T-helper 1 cell treated with Interleukin-12 subunit alpha and Interleukin-12 subunit beta and Interleukin-4 antibody, amounts not matched to agents 30 μg/mL and 1 μg/mL, for 36 hours (primary cell): ENCODE data around the gene ARHGAP24.

Experiments
- H3K27ac Mint-ChIP-seq: one replicate; pipeline ENCODE4 v1.8.0; 2021; ENCODE audit warnings: mild to moderate bottlenecking, mixed read lengths
- H3K27me3 Mint-ChIP-seq: one replicate; pipeline ENCODE4 v1.8.0; 2021; ENCODE audit warnings: low read depth, mixed read lengths
- H3K36me3 Mint-ChIP-seq: one replicate; pipeline ENCODE4 v1.8.0; 2021; ENCODE audit warnings: low read depth, mixed read lengths
- H3K4me1 Mint-ChIP-seq: one replicate; pipeline ENCODE4 v1.8.0; 2021; ENCODE audit warnings: low read depth, mixed read lengths
- H3K4me3 Mint-ChIP-seq: one replicate; pipeline ENCODE4 v1.8.0; 2021; ENCODE audit warnings: mild to moderate bottlenecking, moderate library complexity, mixed read lengths
- H3K9me3 Mint-ChIP-seq: one replicate; pipeline ENCODE4 v1.8.0; 2021; ENCODE audit warnings: mixed read lengths

Gene ARHGAP24

GRCh38 chr4:85684676-85685075, 209.7 kb downstream of the ARHGAP24 start:
- H3K36me3 Mint-ChIP-seq: no peaks in the 10 kb centered on the region
- H3K27me3 Mint-ChIP-seq: no peaks in the 10 kb centered on the region
- no peaks in the 10 kb centered on the region for H3K9me3 Mint-ChIP-seq
- no peak overlapping the region for H3K4me3 Mint-ChIP-seq
- H3K4me1 Mint-ChIP-seq: no peaks in the 10 kb centered on the region
- no peak overlapping the region for H3K27ac Mint-ChIP-seq

GRCh38 chr4:85686398-85686797, 211.4 kb downstream of the ARHGAP24 start:
- Mint-ChIP-seq H3K27ac (no peak overlapping the region), H3K27me3 (no peaks in the 10 kb centered on the region), H3K4me3 (no peak overlapping the region), H3K9me3 (no peaks in the 10 kb centered on the region), H3K4me1 (no peaks in the 10 kb centered on the region), H3K36me3 (no peaks in the 10 kb centered on the region)

GRCh38 chr4:85688055-85688740, 213.2 kb downstream of the ARHGAP24 start:
- Mint-ChIP-seq H3K4me3 (no peak overlapping the region), H3K36me3 (no peaks in the 10 kb centered on the region), H3K27ac (no peak overlapping the region), H3K4me1 (no peaks in the 10 kb centered on the region), H3K9me3 (no peaks in the 10 kb centered on the region), H3K27me3 (no peaks in the 10 kb centered on the region)

GRCh38 chr4:85696661-85697060, 221.7 kb downstream of the ARHGAP24 start:
- no peak overlapping the region for H3K27ac Mint-ChIP-seq
- no peaks in the 10 kb centered on the region for H3K36me3 Mint-ChIP-seq
- peaks cover 5% of the 10 kb centered on the region for H3K9me3 Mint-ChIP-seq
- H3K4me1 Mint-ChIP-seq: no peaks in the 10 kb centered on the region
- H3K4me3 Mint-ChIP-seq: no peak overlapping the region
- H3K27me3 Mint-ChIP-seq: no peaks in the 10 kb centered on the region

GRCh38 chr4:85697854-85698253, 222.9 kb downstream of the ARHGAP24 start:
- Mint-ChIP-seq H3K4me3 (no peak overlapping the region), H3K4me1 (no peaks in the 10 kb centered on the region), H3K36me3 (no peaks in the 10 kb centered on the region), H3K9me3 (peaks cover 5% of the 10 kb centered on the region), H3K27me3 (no peaks in the 10 kb centered on the region), H3K27ac (no peak overlapping the region)

GRCh38 chr4:85700362-85700761, 225.4 kb downstream of the ARHGAP24 start:
- Mint-ChIP-seq H3K27ac (no peak overlapping the region), H3K36me3 (no peaks in the 10 kb centered on the region), H3K9me3 (peaks cover 5% of the 10 kb centered on the region), H3K27me3 (no peaks in the 10 kb centered on the region), H3K4me3 (no peak overlapping the region), H3K4me1 (no peaks in the 10 kb centered on the region)

- H3K27me3 Mint-ChIP-seq: no peaks in the 10 kb centered on the region
- H3K4me1 Mint-ChIP-seq: no peaks in the 10 kb centered on the region
Measured at GRCh38 chr4:85701861-85702321, 226.9 kb downstream of the ARHGAP24 start.

GRCh38 chr4:85703096-85703495, 228.1 kb downstream of the ARHGAP24 start:
- H3K27ac Mint-ChIP-seq: no peak overlapping the region
- H3K4me3 Mint-ChIP-seq: no peak overlapping the region
- no peaks in the 10 kb centered on the region for H3K9me3 Mint-ChIP-seq
- no peaks in the 10 kb centered on the region for H3K4me1 Mint-ChIP-seq
- H3K36me3 Mint-ChIP-seq: no peaks in the 10 kb centered on the region
- H3K27me3 Mint-ChIP-seq: no peaks in the 10 kb centered on the region

More at GRCh38 chr4:85701861-85702321, 226.9 kb downstream of the ARHGAP24 start:
- no peak overlapping the region for H3K27ac Mint-ChIP-seq
- H3K9me3 Mint-ChIP-seq: no peaks in the 10 kb centered on the region
- no peaks in the 10 kb centered on the region for H3K36me3 Mint-ChIP-seq
- H3K4me3 Mint-ChIP-seq: no peak overlapping the region

GRCh38 chr4:85707611-85708010, 232.7 kb downstream of the ARHGAP24 start:
- no peaks in the 10 kb centered on the region for H3K27me3 Mint-ChIP-seq
- H3K36me3 Mint-ChIP-seq: no peaks in the 10 kb centered on the region
- no peaks in the 10 kb centered on the region for H3K9me3 Mint-ChIP-seq
- no peak overlapping the region for H3K27ac Mint-ChIP-seq
- H3K4me1 Mint-ChIP-seq: no peaks in the 10 kb centered on the region
- H3K4me3 Mint-ChIP-seq: no peak overlapping the region

GRCh38 chr4:85708468-85708867, 233.5 kb downstream of the ARHGAP24 start:
- no peak overlapping the region for H3K27ac Mint-ChIP-seq
- H3K4me1 Mint-ChIP-seq: no peaks in the 10 kb centered on the region
- no peaks in the 10 kb centered on the region for H3K36me3 Mint-ChIP-seq
- no peaks in the 10 kb centered on the region for H3K27me3 Mint-ChIP-seq
- no peak overlapping the region for H3K4me3 Mint-ChIP-seq
- no peaks in the 10 kb centered on the region for H3K9me3 Mint-ChIP-seq

GRCh38 chr4:85713005-85713404, 238.1 kb downstream of the ARHGAP24 start:
- H3K4me3 Mint-ChIP-seq: no peak overlapping the region

GRCh38 chr4:85715991-85716737, 241.2 kb downstream of the ARHGAP24 start:
- H3K27me3 Mint-ChIP-seq: no peaks in the 10 kb centered on the region
- no peaks in the 10 kb centered on the region for H3K9me3 Mint-ChIP-seq
- no peak overlapping the region for H3K27ac Mint-ChIP-seq
- H3K4me1 Mint-ChIP-seq: no peaks in the 10 kb centered on the region
- H3K4me3 Mint-ChIP-seq: no peak overlapping the region
- H3K36me3 Mint-ChIP-seq: no peaks in the 10 kb centered on the region

More at GRCh38 chr4:85713005-85713404, 238.1 kb downstream of the ARHGAP24 start:
- Mint-ChIP-seq H3K9me3 (no peaks in the 10 kb centered on the region), H3K36me3 (no peaks in the 10 kb centered on the region), H3K27ac (no peak overlapping the region), H3K27me3 (no peaks in the 10 kb centered on the region), H3K4me1 (no peaks in the 10 kb centered on the region)

GRCh38 chr4:85717351-85717750, 242.4 kb downstream of the ARHGAP24 start:
- no peak overlapping the region for H3K27ac Mint-ChIP-seq
- H3K4me1 Mint-ChIP-seq: no peaks in the 10 kb centered on the region
- no peaks in the 10 kb centered on the region for H3K27me3 Mint-ChIP-seq
- H3K9me3 Mint-ChIP-seq: no peaks in the 10 kb centered on the region
- H3K4me3 Mint-ChIP-seq: no peak overlapping the region
- H3K36me3 Mint-ChIP-seq: no peaks in the 10 kb centered on the region

- no peaks in the 10 kb centered on the region for H3K4me1 Mint-ChIP-seq
- no peaks in the 10 kb centered on the region for H3K9me3 Mint-ChIP-seq
- H3K4me3 Mint-ChIP-seq: no peak overlapping the region
- H3K36me3 Mint-ChIP-seq: no peaks in the 10 kb centered on the region
- H3K27me3 Mint-ChIP-seq: no peaks in the 10 kb centered on the region
- H3K27ac Mint-ChIP-seq: no peak overlapping the region
Measured at GRCh38 chr4:85717847-85718246, 242.9 kb downstream of the ARHGAP24 start.

GRCh38 chr4:85720735-85721134, 245.8 kb downstream of the ARHGAP24 start:
- Mint-ChIP-seq H3K27me3 (no peaks in the 10 kb centered on the region), H3K4me3 (no peak overlapping the region), H3K36me3 (no peaks in the 10 kb centered on the region), H3K4me1 (no peaks in the 10 kb centered on the region), H3K27ac (no peak overlapping the region), H3K9me3 (no peaks in the 10 kb centered on the region)
